GM18907 (cell line): ENCODE results near the gene DNAJC11.

ENCODE experiments used
- ATAC-seq: cut with Tn5 transposase; IDR thresholded peaks from one replicate; pipeline ENCODE4 v1.9.1; 2021; ENCODE audit warnings: mild to moderate bottlenecking, moderate library complexity; ENCODE audit not compliant: unreplicated experiment

The DNAJC11 gene

GRCh38 chr1:6627031-6627430 is 74.6 kb downstream of the DNAJC11 start:
- ATAC-seq = no peak

- ATAC-seq = no peak
Observed at GRCh38 chr1:6625584-6626149, 75.9 kb downstream of the DNAJC11 start.

GRCh38 chr1:6624710-6625583 is 76.7 kb downstream of the DNAJC11 start, which contains the start of gene THAP3:
Gene THAP3, plus strand, starts transcription at chr1:6624868. Its CDS starts 351 bp downstream, at chr1:6625219.
- peak; percentile 74 for ATAC-seq

GRCh38 chr1:6623269-6623965 is 78.2 kb downstream of the DNAJC11 start:
- ATAC-seq = no peak

- ATAC-seq = no peak
Observed at GRCh38 chr1:6622396-6623152, 79.0 kb downstream of the DNAJC11 start.

GRCh38 chr1:6621429-6622391 is 79.9 kb downstream of the DNAJC11 start:
- ATAC-seq = no peak

GRCh38 chr1:6619045-6619444 is 82.6 kb downstream of the DNAJC11 start:
- ATAC-seq = no peak

GRCh38 chr1:6614929-6615785 is 86.5 kb downstream of the DNAJC11 start:
- ATAC-seq = no peak

- no peak for ATAC-seq
Observed at GRCh38 chr1:6614019-6614928, 87.3 kb downstream of the DNAJC11 start.

- peak; percentile 91 for ATAC-seq
Observed at GRCh38 chr1:6613361-6614018, 88.1 kb downstream of the DNAJC11 start, which contains the start of gene PHF13. Gene PHF13, plus strand, starts transcription at chr1:6613731. Its CDS starts 336 bp downstream, at chr1:6614067.

- peak; percentile 29 for ATAC-seq
Observed at GRCh38 chr1:6612641-6613360, 88.8 kb downstream of the DNAJC11 start.

- no peak for ATAC-seq
Observed at GRCh38 chr1:6603915-6604558, 97.6 kb downstream of the DNAJC11 start.

- peak; percentile 21 for ATAC-seq
Observed at GRCh38 chr1:6603238-6603914, 98.2 kb downstream of the DNAJC11 start.

GRCh38 chr1:6602669-6603237 is 98.9 kb downstream of the DNAJC11 start, which contains the start of gene KLHL21:
Gene KLHL21, minus strand, starts transcription at chr1:6602869. Its CDS starts 52 bp downstream, at chr1:6602817.
- ATAC-seq = peak; percentile 53
